ENCODE data around the gene CPLANE1.
A peak's percentile ranks its signal among the peaks of the same experiment; 100 is the strongest.
"Not testable (repeated sequence)": the region's sequence is repeated elsewhere in the genome, so short reads cannot be mapped to it uniquely, and the experiment has no call there.

The CPLANE1 gene

DNA sequence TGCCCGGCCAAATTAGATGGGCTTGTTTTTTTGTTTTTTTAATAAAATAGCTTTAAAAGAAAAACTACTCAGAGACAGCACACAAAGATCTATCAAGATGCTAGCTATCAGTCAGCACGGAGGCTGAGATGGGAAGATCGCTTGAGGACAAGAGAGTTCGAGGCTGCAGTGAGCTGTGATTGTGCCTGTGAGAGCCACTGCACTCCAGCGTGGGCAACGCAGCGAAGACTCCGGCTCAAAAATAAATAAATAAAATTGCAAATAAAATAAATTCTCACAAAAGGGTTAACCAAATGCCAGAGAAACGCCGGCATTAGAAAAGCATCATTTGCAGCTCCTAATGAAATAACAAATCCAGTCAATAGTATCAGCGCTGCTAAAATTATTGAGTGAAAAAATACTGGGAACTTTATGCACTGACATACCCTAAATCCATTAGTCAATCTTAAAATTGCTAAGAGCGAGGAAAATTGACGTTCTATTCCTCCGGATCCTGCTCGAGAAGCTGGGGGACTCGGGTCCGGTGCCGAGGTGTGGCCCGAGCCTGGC is 681 bp downstream of the CPLANE1 start:
- no peaks in the 10 kb centered on the region for H3K27me3 ChIP-seq (ENCODE audit: control insufficient read depth in 1 of 2, insufficient read depth in 2 of 2, low read length in 2 of 2)
- H3K36me3 ChIP-seq (ENCODE audit: control insufficient read depth in 1 of 2, insufficient read depth in 2 of 2, low read length in 2 of 2), result no peaks in the 10 kb centered on the region
- no peak overlapping the region for H3K27ac ChIP-seq (ENCODE audit: low read depth, low read length)
- H3K9me3 ChIP-seq (ENCODE audit: control insufficient read depth in 1 of 2, low read length in 2 of 2), result no peaks in the 10 kb centered on the region
- peak overlapping the region; percentile 80 to 81 for H3K4me3 ChIP-seq (ENCODE audit: low read depth in 1 of 2, low read length in 2 of 2)
- peak overlapping the region; percentile 73 to 84 for H3K9ac ChIP-seq (ENCODE audit: low read depth in 1 of 2, low read length in 2 of 2)
- peaks cover 0 to 3% of the 10 kb centered on the region in 2 donors for H3K4me1 ChIP-seq (ENCODE audit: control insufficient read depth in 1 of 2, insufficient read depth in 2 of 2, low read length in 2 of 2)

DNA sequence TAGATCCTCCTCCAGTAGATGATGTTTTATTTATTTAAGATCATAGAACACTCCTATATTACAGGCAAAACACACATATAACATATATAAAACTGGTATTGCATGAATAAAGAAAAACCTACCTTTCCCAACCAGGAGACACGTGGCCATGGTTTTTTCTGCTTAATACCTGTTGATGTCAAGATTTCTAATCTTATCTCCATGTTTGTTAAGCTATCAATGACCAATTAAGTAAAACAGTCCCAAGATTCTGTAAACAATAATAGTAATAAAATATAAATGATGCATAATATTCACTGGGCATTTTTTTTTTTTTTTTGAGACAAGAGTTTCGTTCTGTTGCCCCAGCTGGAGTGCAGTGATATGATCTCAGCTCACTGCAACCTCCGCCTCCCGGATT is 1.7 kb downstream of the CPLANE1 start:
- no peaks in the 10 kb centered on the region for H3K9me3 ChIP-seq (ENCODE audit: control insufficient read depth in 1 of 2, low read length in 2 of 2)
- H3K4me3 ChIP-seq (ENCODE audit: low read depth in 1 of 2, low read length in 2 of 2), result no peak overlapping the region
- no peaks in the 10 kb centered on the region for H3K36me3 ChIP-seq (ENCODE audit: control insufficient read depth in 1 of 2, insufficient read depth in 2 of 2, low read length in 2 of 2)
- H3K4me1 ChIP-seq (ENCODE audit: control insufficient read depth in 1 of 2, insufficient read depth in 2 of 2, low read length in 2 of 2), result peaks cover 0 to 3% of the 10 kb centered on the region in 2 donors
- H3K9ac ChIP-seq (ENCODE audit: low read depth in 1 of 2, low read length in 2 of 2), result no peak overlapping the region
- no peaks in the 10 kb centered on the region for H3K27me3 ChIP-seq (ENCODE audit: control insufficient read depth in 1 of 2, insufficient read depth in 2 of 2, low read length in 2 of 2)
- no peak overlapping the region for H3K27ac ChIP-seq (ENCODE audit: low read depth, low read length)

DNA sequence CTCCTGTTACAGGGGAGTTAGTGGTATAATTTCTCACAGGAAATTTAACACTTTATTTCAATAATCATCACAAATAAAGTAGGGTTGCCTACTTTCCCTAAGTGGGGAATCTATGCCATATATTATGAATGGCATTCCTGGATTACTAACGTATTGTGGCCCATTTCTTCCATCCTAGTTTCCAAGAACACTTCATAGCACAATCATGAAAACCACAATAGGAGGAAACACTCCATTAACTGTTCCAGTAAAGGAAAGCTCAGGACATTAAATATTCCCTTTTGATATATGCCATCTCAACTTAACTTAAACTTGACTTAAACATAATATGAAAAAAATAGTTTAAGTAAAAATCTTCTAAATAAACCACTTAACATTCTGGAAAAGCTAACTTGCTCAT is 2.1 kb downstream of the CPLANE1 start:
- Histone ChIP-seq H3K27ac (ENCODE audit: low read depth, low read length) (no peak overlapping the region), H3K27me3 (ENCODE audit: control insufficient read depth in 1 of 2, insufficient read depth in 2 of 2, low read length in 2 of 2) (no peaks in the 10 kb centered on the region), H3K9ac (ENCODE audit: low read depth in 1 of 2, low read length in 2 of 2) (no peak overlapping the region), H3K4me3 (ENCODE audit: low read depth in 1 of 2, low read length in 2 of 2) (no peak overlapping the region), H3K36me3 (ENCODE audit: control insufficient read depth in 1 of 2, insufficient read depth in 2 of 2, low read length in 2 of 2) (no peaks in the 10 kb centered on the region), H3K4me1 (ENCODE audit: control insufficient read depth in 1 of 2, insufficient read depth in 2 of 2, low read length in 2 of 2) (peaks cover 0 to 3% of the 10 kb centered on the region in 2 donors), H3K9me3 (ENCODE audit: control insufficient read depth in 1 of 2, low read length in 2 of 2) (no peaks in the 10 kb centered on the region)

DNA sequence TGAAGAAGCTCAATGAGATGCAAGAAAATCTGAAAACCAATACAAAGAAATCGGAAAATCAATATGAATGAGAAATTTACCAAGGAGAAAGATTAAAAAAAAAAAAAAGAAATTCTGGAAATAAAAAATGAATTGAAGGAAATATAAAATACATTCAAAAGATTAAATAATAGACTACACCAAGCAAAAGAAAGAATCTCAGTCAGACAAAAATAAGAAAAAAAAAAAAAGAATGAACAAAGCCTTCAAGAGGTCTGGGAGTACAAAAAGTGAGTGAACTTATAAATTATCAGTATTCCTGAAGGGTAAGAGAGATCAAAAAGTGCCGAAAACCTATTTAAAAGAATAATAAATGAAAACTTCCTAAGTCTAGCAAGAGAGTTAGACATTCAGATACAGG is 14.9 kb downstream of the CPLANE1 start:
- H3K9ac ChIP-seq (ENCODE audit: low read depth in 1 of 2, low read length in 2 of 2), result no peak overlapping the region
- peaks cover 0 to 9% of the 10 kb centered on the region in 2 donors for H3K36me3 ChIP-seq (ENCODE audit: control insufficient read depth in 1 of 2, insufficient read depth in 2 of 2, low read length in 2 of 2)
- H3K27me3 ChIP-seq (ENCODE audit: control insufficient read depth in 1 of 2, insufficient read depth in 2 of 2, low read length in 2 of 2), result no peaks in the 10 kb centered on the region
- H3K4me3 ChIP-seq (ENCODE audit: low read depth in 1 of 2, low read length in 2 of 2), result no peak overlapping the region
- H3K9me3 ChIP-seq (ENCODE audit: control insufficient read depth in 1 of 2, low read length in 2 of 2), result peaks cover 0 to 4% of the 10 kb centered on the region in 2 donors
- H3K4me1 ChIP-seq (ENCODE audit: control insufficient read depth in 1 of 2, insufficient read depth in 2 of 2, low read length in 2 of 2), result no peaks in the 10 kb centered on the region
- no peak overlapping the region for H3K27ac ChIP-seq (ENCODE audit: low read depth, low read length)

DNA sequence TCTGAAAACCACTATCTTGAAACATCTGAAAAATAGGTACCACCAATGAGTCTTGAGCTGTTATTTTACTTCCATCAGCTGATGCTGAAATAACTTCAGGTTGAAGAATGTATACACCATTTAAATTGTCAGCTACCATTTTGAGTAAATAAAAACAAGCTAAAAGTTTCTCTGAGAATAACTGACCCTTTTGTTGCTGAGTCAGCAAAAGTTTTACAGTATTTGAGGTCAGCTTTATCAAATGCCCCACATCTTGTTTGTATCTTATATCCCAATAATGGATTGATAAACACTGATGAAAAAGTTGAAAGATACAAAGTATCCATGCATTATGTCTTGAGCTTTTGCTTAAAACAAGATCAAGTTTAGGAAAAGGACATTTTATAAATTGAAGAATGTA is 22.8 kb downstream of the CPLANE1 start:
- Histone ChIP-seq H3K9me3 (ENCODE audit: control insufficient read depth in 1 of 2, low read length in 2 of 2) (no peaks in the 10 kb centered on the region), H3K9ac (ENCODE audit: low read depth in 1 of 2, low read length in 2 of 2) (no peak overlapping the region), H3K4me3 (ENCODE audit: low read depth in 1 of 2, low read length in 2 of 2) (no peak overlapping the region), H3K27me3 (ENCODE audit: control insufficient read depth in 1 of 2, insufficient read depth in 2 of 2, low read length in 2 of 2) (no peaks in the 10 kb centered on the region), H3K4me1 (ENCODE audit: control insufficient read depth in 1 of 2, insufficient read depth in 2 of 2, low read length in 2 of 2) (no peaks in the 10 kb centered on the region), H3K27ac (ENCODE audit: low read depth, low read length) (no peak overlapping the region), H3K36me3 (ENCODE audit: control insufficient read depth in 1 of 2, insufficient read depth in 2 of 2, low read length in 2 of 2) (peaks cover 6 to 8% of the 10 kb centered on the region in 2 donors)

DNA sequence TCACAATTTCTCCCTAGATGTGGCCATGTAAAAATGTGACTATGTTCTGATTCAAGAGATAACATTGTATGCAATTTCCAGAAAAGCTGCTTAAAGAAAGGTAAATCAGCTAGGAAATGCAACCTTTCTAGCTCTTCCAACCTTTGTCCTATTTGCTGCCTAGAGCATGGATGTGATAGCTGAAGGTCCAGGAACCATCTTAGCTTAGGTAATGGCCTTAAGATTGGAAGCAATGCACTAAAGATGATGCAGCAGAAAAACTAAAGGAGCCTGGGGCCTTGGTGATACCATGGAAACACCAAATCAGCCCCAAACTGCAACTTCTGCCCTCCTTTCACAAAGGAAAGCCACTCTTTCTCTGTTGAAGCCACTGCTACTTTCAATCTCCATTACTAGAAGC is 27.0 kb downstream of the CPLANE1 start:
- no peaks in the 10 kb centered on the region for H3K27me3 ChIP-seq (ENCODE audit: control insufficient read depth in 1 of 2, insufficient read depth in 2 of 2, low read length in 2 of 2)
- H3K36me3 ChIP-seq (ENCODE audit: control insufficient read depth in 1 of 2, insufficient read depth in 2 of 2, low read length in 2 of 2), result peaks cover 4 to 11% of the 10 kb centered on the region in 2 donors
- H3K4me1 ChIP-seq (ENCODE audit: control insufficient read depth in 1 of 2, insufficient read depth in 2 of 2, low read length in 2 of 2), result no peaks in the 10 kb centered on the region
- no peaks in the 10 kb centered on the region for H3K9me3 ChIP-seq (ENCODE audit: control insufficient read depth in 1 of 2, low read length in 2 of 2)
- no peak overlapping the region for H3K4me3 ChIP-seq (ENCODE audit: low read depth in 1 of 2, low read length in 2 of 2)
- H3K9ac ChIP-seq (ENCODE audit: low read depth in 1 of 2, low read length in 2 of 2), result no peak overlapping the region
- no peak overlapping the region for H3K27ac ChIP-seq (ENCODE audit: low read depth, low read length)

DNA sequence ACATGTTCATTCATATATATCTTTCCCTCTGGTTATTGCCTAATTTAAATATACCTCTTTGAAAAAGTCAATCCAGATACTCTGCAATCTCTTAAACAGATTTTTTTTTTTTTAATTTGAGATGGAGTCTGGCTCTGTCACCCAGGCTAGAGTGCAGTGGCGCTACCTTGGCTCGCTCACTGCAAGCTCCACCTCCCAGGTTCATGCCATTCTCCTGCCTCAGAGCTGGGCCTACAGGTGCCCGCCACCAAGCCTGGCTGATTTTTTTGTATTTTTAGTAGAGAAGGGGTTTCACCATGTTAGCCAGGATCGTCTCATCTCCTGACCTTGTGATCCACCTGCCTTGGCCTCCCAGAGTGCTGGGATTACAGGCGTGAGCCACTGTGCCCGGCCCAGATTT is 28.8 kb downstream of the CPLANE1 start:
- not testable (repeated sequence) for H3K4me3 ChIP-seq (ENCODE audit: low read depth in 1 of 2, low read length in 2 of 2); H3K9ac ChIP-seq (ENCODE audit: low read depth in 1 of 2, low read length in 2 of 2); H3K27me3 ChIP-seq (ENCODE audit: control insufficient read depth in 1 of 2, insufficient read depth in 2 of 2, low read length in 2 of 2); H3K9me3 ChIP-seq (ENCODE audit: control insufficient read depth in 1 of 2, low read length in 2 of 2); H3K4me1 ChIP-seq (ENCODE audit: control insufficient read depth in 1 of 2, insufficient read depth in 2 of 2, low read length in 2 of 2); H3K27ac ChIP-seq (ENCODE audit: low read depth, low read length); H3K36me3 ChIP-seq (ENCODE audit: control insufficient read depth in 1 of 2, insufficient read depth in 2 of 2, low read length in 2 of 2)

DNA sequence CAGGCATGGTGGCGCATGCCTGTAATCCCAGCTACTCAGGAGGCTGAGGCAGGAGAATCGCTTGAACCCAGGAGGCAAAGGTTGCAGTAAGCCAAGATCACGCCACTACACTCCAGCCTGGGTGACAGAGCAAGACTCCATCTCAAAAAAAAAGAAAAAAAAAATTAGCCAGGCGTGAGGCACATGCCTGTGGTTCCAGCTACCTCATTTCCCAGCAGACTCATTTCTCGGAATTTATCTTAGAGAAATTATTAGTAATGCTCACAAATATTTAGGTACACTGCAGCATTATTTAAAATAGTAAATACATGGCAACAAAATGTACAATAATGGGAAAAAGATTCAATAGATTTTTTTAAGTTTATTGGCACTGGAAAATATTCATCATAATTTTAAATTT is 29.8 kb downstream of the CPLANE1 start:
- H3K4me3 ChIP-seq (ENCODE audit: low read depth in 1 of 2, low read length in 2 of 2); H3K27me3 ChIP-seq (ENCODE audit: control insufficient read depth in 1 of 2, insufficient read depth in 2 of 2, low read length in 2 of 2); H3K27ac ChIP-seq (ENCODE audit: low read depth, low read length); H3K4me1 ChIP-seq (ENCODE audit: control insufficient read depth in 1 of 2, insufficient read depth in 2 of 2, low read length in 2 of 2); H3K9ac ChIP-seq (ENCODE audit: low read depth in 1 of 2, low read length in 2 of 2); H3K9me3 ChIP-seq (ENCODE audit: control insufficient read depth in 1 of 2, low read length in 2 of 2); H3K36me3 ChIP-seq (ENCODE audit: control insufficient read depth in 1 of 2, insufficient read depth in 2 of 2, low read length in 2 of 2): not testable (repeated sequence)

DNA sequence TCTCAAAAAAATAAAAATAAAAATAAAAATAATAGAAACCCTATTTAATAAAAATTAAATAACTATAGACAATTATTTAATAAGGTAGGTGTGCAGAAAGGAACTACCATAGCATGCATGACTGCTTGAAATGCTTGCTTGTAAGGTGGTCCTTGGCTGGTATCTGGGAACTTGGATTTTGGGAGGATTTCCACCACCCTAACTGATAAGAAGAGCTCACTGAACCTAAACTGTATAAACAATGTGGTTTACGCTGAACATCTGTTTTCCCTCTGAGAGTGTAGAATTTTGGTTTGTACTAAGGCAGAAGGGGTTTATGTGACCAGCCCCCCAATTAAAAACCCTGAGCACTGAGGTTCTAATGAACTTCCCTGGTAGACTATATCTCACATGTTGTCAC is 31.2 kb downstream of the CPLANE1 start:
- Histone ChIP-seq H3K4me1 (ENCODE audit: control insufficient read depth in 1 of 2, insufficient read depth in 2 of 2, low read length in 2 of 2) (peaks cover 5 to 6% of the 10 kb centered on the region in 2 donors), H3K27me3 (ENCODE audit: control insufficient read depth in 1 of 2, insufficient read depth in 2 of 2, low read length in 2 of 2) (no peaks in the 10 kb centered on the region), H3K36me3 (ENCODE audit: control insufficient read depth in 1 of 2, insufficient read depth in 2 of 2, low read length in 2 of 2) (peaks cover 0 to 3% of the 10 kb centered on the region in 2 donors), H3K27ac (ENCODE audit: low read depth, low read length) (no peak overlapping the region), H3K9me3 (ENCODE audit: control insufficient read depth in 1 of 2, low read length in 2 of 2) (no peaks in the 10 kb centered on the region), H3K4me3 (ENCODE audit: low read depth in 1 of 2, low read length in 2 of 2) (no peak overlapping the region), H3K9ac (ENCODE audit: low read depth in 1 of 2, low read length in 2 of 2) (no peak overlapping the region)

DNA sequence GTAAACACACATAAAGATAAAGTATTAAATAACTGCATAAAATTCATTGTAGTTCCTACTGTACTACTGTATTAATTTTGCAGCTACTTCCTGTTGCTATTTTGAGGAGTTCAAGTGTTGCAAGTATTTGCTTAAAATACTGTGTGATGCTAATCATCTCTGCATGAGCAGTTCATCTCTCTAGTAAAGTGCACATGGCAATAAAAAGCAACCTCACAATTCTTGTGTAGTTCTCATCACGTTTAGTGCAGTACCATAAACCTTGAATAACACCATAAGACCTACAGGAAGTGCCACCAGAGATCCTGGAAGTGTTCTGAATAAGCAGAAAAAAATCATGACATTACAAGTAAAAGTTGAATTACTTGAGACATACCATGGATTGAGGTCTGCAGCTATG is 34.6 kb downstream of the CPLANE1 start:
- no peak overlapping the region for H3K27ac ChIP-seq (ENCODE audit: low read depth, low read length)
- H3K36me3 ChIP-seq (ENCODE audit: control insufficient read depth in 1 of 2, insufficient read depth in 2 of 2, low read length in 2 of 2), result peaks cover 0 to 7% of the 10 kb centered on the region in 2 donors
- no peak overlapping the region for H3K4me3 ChIP-seq (ENCODE audit: low read depth in 1 of 2, low read length in 2 of 2)
- H3K9me3 ChIP-seq (ENCODE audit: control insufficient read depth in 1 of 2, low read length in 2 of 2), result no peaks in the 10 kb centered on the region
- no peaks in the 10 kb centered on the region for H3K27me3 ChIP-seq (ENCODE audit: control insufficient read depth in 1 of 2, insufficient read depth in 2 of 2, low read length in 2 of 2)
- H3K4me1 ChIP-seq (ENCODE audit: control insufficient read depth in 1 of 2, insufficient read depth in 2 of 2, low read length in 2 of 2), result peaks cover 5 to 6% of the 10 kb centered on the region in 2 donors
- no peak overlapping the region for H3K9ac ChIP-seq (ENCODE audit: low read depth in 1 of 2, low read length in 2 of 2)

DNA sequence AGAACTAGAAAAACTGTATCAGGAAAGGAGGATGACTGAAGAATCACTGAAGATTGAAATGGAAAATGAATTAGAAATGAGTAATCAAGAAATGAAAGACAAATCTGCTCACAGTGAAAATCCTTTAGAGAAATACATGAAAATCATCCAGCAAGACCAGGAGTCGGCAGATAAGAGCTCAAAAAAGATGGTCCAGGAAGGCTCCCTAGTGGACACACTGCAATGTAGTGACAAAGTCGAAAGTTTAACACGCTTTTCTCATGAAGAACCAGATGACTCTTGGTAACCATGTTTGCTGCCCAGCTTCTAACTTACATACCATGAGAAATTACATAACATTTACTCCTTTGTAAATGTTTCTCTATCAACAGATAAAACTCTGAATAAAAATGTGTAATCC is 37.1 kb downstream of the CPLANE1 start:
- peaks cover 5 to 6% of the 10 kb centered on the region in 2 donors for H3K4me1 ChIP-seq (ENCODE audit: control insufficient read depth in 1 of 2, insufficient read depth in 2 of 2, low read length in 2 of 2)
- H3K36me3 ChIP-seq (ENCODE audit: control insufficient read depth in 1 of 2, insufficient read depth in 2 of 2, low read length in 2 of 2), result peaks cover 0 to 4% of the 10 kb centered on the region in 2 donors
- no peak overlapping the region for H3K27ac ChIP-seq (ENCODE audit: low read depth, low read length)
- H3K27me3 ChIP-seq (ENCODE audit: control insufficient read depth in 1 of 2, insufficient read depth in 2 of 2, low read length in 2 of 2), result no peaks in the 10 kb centered on the region
- no peak overlapping the region for H3K9ac ChIP-seq (ENCODE audit: low read depth in 1 of 2, low read length in 2 of 2)
- H3K4me3 ChIP-seq (ENCODE audit: low read depth in 1 of 2, low read length in 2 of 2), result no peak overlapping the region
- no peaks in the 10 kb centered on the region for H3K9me3 ChIP-seq (ENCODE audit: control insufficient read depth in 1 of 2, low read length in 2 of 2)
